Stimulated activated CD8-positive, alpha-beta memory T cell treated with anti-CD3 and anti-CD28 coated beads, Interleukin-2, amount 100 ng/mL, for 1 hour (primary cell): ENCODE measurements around the gene SURF4.

ENCODE experiments used
- DNase-seq, 2 donors: peaks; one replicate each; pipeline ENCODE4 v3.0.0-alpha.2; 2020; ENCODE audit warnings: low read depth in 2 of 2

The SURF4 gene

GRCh38 chr9:133375724-133376654 is at the start of gene SURF4, which contains the start of gene STKLD1:
TSS of gene SURF4 (minus strand) at chr9:133376060. CDS start at chr9:133375969, 91 bp downstream.
TSS of gene STKLD1 (plus strand) at chr9:133376366. CDS start at chr9:133376474, 108 bp downstream.
- DNase-seq: peak; percentile 89 to 92

- DNase-seq: no peak
These were observed 49.3 kb upstream of the SURF4 start for GRCh38 chr9:133425049-133425632.

GRCh38 chr9:133424187-133424586 is 48.3 kb upstream of the SURF4 start:
- DNase-seq: no peak

GRCh38 chr9:133423216-133423615 is 47.4 kb upstream of the SURF4 start:
- no peak for DNase-seq

GRCh38 chr9:133421615-133422542 is 46.0 kb upstream of the SURF4 start, which contains the start of gene ADAMTS13:
TSS of gene ADAMTS13 (plus strand) at chr9:133422367. CDS start at chr9:133422444, 77 bp downstream.
- DNase-seq: no peak

GRCh38 chr9:133420392-133420827 is 44.5 kb upstream of the SURF4 start:
- no peak for DNase-seq

- DNase-seq: no peak
These were observed 43.1 kb upstream of the SURF4 start for GRCh38 chr9:133419005-133419404.

GRCh38 chr9:133417541-133418461 is 41.9 kb upstream of the SURF4 start, which contains the start of gene REXO4:
TSS of gene REXO4 (minus strand) at chr9:133418010. CDS start at chr9:133417844, 166 bp downstream.
- DNase-seq: peak; percentile 57 to 60

- no peak for DNase-seq
These were observed 39.3 kb upstream of the SURF4 start for GRCh38 chr9:133415170-133415569.

GRCh38 chr9:133408042-133408441 is 32.2 kb upstream of the SURF4 start:
- DNase-seq: no peak

- DNase-seq: peak; percentile 51 to 62
These were observed 30.8 kb upstream of the SURF4 start for GRCh38 chr9:133406480-133407307.

GRCh38 chr9:133405508-133406438 is 29.9 kb upstream of the SURF4 start:
- no peak for DNase-seq

GRCh38 chr9:133404454-133405002 is 28.7 kb upstream of the SURF4 start:
- DNase-seq: no peak

- peak; percentile 33 to 39 for DNase-seq
These were observed 28.1 kb upstream of the SURF4 start for GRCh38 chr9:133403766-133404453.

GRCh38 chr9:133402689-133403088 is 26.8 kb upstream of the SURF4 start:
- no peak for DNase-seq

GRCh38 chr9:133401588-133401987 is 25.7 kb upstream of the SURF4 start:
- DNase-seq: no peak

GRCh38 chr9:133400292-133400691 is 24.4 kb upstream of the SURF4 start:
- no peak for DNase-seq
